Subcutaneous adipose tissue (tissue), 4 donors: ENCODE results near the gene SIL1. TPM values are rescaled to one million over a fixed set of nuclear protein-coding genes. Genes with fewer than 3 reads are reported as not detected.

Experiments
- CTCF ChIP-seq: fragments of 450-650 bp; IDR thresholded peaks from one replicate; pipeline ENCODE4 v1.5.1; 2016; ENCODE audit warnings: low read depth, mild to moderate bottlenecking, control low read depth, antibody characterized with exemption, moderate library complexity
- total RNA-seq, 4 donors: library from RNA; depleted of rRNA; stranded (reverse); fragments of >200 nt; gene quantifications; one replicate each; pipeline ENCODE4 v1.1.0, GENCODE V29; 2016

Gene SIL1
- total RNA-seq, 4 donors from 2014 or later: 29.7 to 52.9 (median 44.8) TPM

GRCh38 chr5:139110526-139111168 is 87.5 kb downstream of the SIL1 start:
- TF ChIP-seq CTCF: no peak

- TF ChIP-seq CTCF: no peak
Measured at GRCh38 chr5:139108063-139108824, 89.9 kb downstream of the SIL1 start.

GRCh38 chr5:139105621-139106071 is 92.5 kb downstream of the SIL1 start:
- no peak for TF ChIP-seq CTCF

- no peak for TF ChIP-seq CTCF
Measured at GRCh38 chr5:139104577-139105276, 93.4 kb downstream of the SIL1 start.

- no peak for TF ChIP-seq CTCF
Measured at GRCh38 chr5:139103762-139104161, 94.4 kb downstream of the SIL1 start.

- TF ChIP-seq CTCF: no peak
Measured at GRCh38 chr5:139100825-139101224, 97.3 kb downstream of the SIL1 start.
